Karpas-422 (cell line): ENCODE results near the gene ETV6. TPM values are rescaled to one million over a fixed set of nuclear protein-coding genes. Genes with fewer than 3 reads are reported as not detected.

Source experiments
- DNase-seq: peaks from one replicate; pipeline ENCODE4 v3.0.0-alpha.2; 2015
- H2AFZ ChIP-seq: fragments of 200-600 bp; sonication (generic); 2 replicates; pipeline ENCODE4 v1.6.1; 2014; ENCODE audit warnings: antibody characterized with exemption, low read length, mixed read lengths
- H3K27ac ChIP-seq: fragments of 200-600 bp; sonication (generic); 2 replicates; pipeline ENCODE4 v1.5.1; 2014; ENCODE audit warnings: mild to moderate bottlenecking, low read length, moderate library complexity
- H3K27me3 ChIP-seq: fragments of 200-600 bp; sonication (generic); 2 replicates; pipeline ENCODE4 v1.6.1; 2014; ENCODE audit warnings: low read length, mixed read lengths
- H3K36me3 ChIP-seq: fragments of 200-600 bp; sonication (generic); 2 replicates; pipeline ENCODE4 v1.6.1; 2014; ENCODE audit warnings: low read length, mixed read lengths; ENCODE audit not compliant: insufficient read depth
- H3K4me1 ChIP-seq: fragments of 200-600 bp; sonication (generic); 2 replicates; pipeline ENCODE4 v1.6.1; 2014; ENCODE audit warnings: mild to moderate bottlenecking, low read length, mixed read lengths
- H3K4me2 ChIP-seq: fragments of 200-600 bp; sonication (generic); 2 replicates; pipeline ENCODE4 v1.6.1; 2014; ENCODE audit warnings: low read length, low read depth, mild to moderate bottlenecking; ENCODE audit not compliant: poor library complexity, severe bottlenecking
- H3K4me3 ChIP-seq: fragments of 200-600 bp; sonication (generic); 2 replicates; pipeline ENCODE4 v1.5.1; 2014; ENCODE audit warnings: mild to moderate bottlenecking, antibody characterized with exemption, low read length, mixed read lengths
- H3K79me2 ChIP-seq: fragments of 200-600 bp; sonication (generic); 2 replicates; pipeline ENCODE4 v1.6.1; 2014; ENCODE audit warnings: mild to moderate bottlenecking, low read length, mixed read lengths
- H3K9ac ChIP-seq: fragments of 200-600 bp; sonication (generic); 2 replicates; pipeline ENCODE4 v1.6.0; 2014; ENCODE audit warnings: low read length
- H3K9me2 ChIP-seq: fragments of 200-600 bp; sonication (generic), shearing (Covaris generic); replicated peaks from 2 replicates; pipeline ENCODE4 v1.6.0; 2014; ENCODE audit warnings: mild to moderate bottlenecking, low read length, moderate library complexity; ENCODE audit not compliant: insufficient read depth
- H3K9me3 ChIP-seq: fragments of 300-700, 200-600 bp; sonication (generic); 2 replicates; pipeline ENCODE4 v1.6.1; 2014; ENCODE audit warnings: low read length, mixed read lengths
- H4K20me1 ChIP-seq: fragments of 200-600 bp; sonication (generic); 2 replicates; pipeline ENCODE4 v1.6.1; 2014; ENCODE audit warnings: mild to moderate bottlenecking, antibody characterized with exemption, low read length, low read depth; ENCODE audit not compliant: insufficient read depth
- total RNA-seq: library from RNA; depleted of rRNA; stranded (reverse); fragments of >200 nt; shearing (Covaris generic); gene quantifications from 2 replicates; pipeline ENCODE4 v1.2.3, GENCODE V29; 2014; ENCODE audit warnings: low replicate concordance

Gene ETV6
- total RNA-seq, 1 experiment from 2014 or later: 1.0 TPM

- Histone ChIP-seq H3K79me2 (no peaks in the 10 kb centered on the region), H2AFZ (no peak overlapping the region), H3K4me3 (no peak overlapping the region), H4K20me1 (no peaks in the 10 kb centered on the region), H3K27ac (no peak overlapping the region), H3K9me2 (no peaks in the 10 kb centered on the region), H3K4me1 (no peaks in the 10 kb centered on the region), H3K36me3 (no peaks in the 10 kb centered on the region), H3K4me2 (no peak overlapping the region), H3K9me3 (no peaks in the 10 kb centered on the region), H3K27me3 (no peaks in the 10 kb centered on the region), H3K9ac (no peak overlapping the region)
- DNase-seq: no peak
Observed at GRCh38 chr12:11765421-11765816, 115.9 kb downstream of the ETV6 start.

GRCh38 chr12:11765817-11766794 lies 116.6 kb downstream of the ETV6 start:
- Histone ChIP-seq H3K4me1 (no peaks in the 10 kb centered on the region), H3K9me3 (no peaks in the 10 kb centered on the region), H3K9ac (no peak overlapping the region), H3K4me2 (no peak overlapping the region), H3K9me2 (no peaks in the 10 kb centered on the region), H3K27me3 (no peaks in the 10 kb centered on the region), H2AFZ (no peak overlapping the region), H3K79me2 (no peaks in the 10 kb centered on the region), H3K4me3 (no peak overlapping the region), H3K36me3 (no peaks in the 10 kb centered on the region), H3K27ac (no peak overlapping the region), H4K20me1 (no peaks in the 10 kb centered on the region)
- DNase-seq: no peak

GRCh38 chr12:11767029-11767724 lies 117.7 kb downstream of the ETV6 start:
- no peaks in the 10 kb centered on the region for H3K9me3 ChIP-seq
- no peak overlapping the region for H3K4me2 ChIP-seq
- no peaks in the 10 kb centered on the region for H3K27me3 ChIP-seq
- H2AFZ ChIP-seq: no peak overlapping the region
- H3K9ac ChIP-seq: no peak overlapping the region
- H3K27ac ChIP-seq: no peak overlapping the region
- no peaks in the 10 kb centered on the region for H4K20me1 ChIP-seq
- H3K9me2 ChIP-seq: no peaks in the 10 kb centered on the region
- H3K4me1 ChIP-seq: no peaks in the 10 kb centered on the region
- no peaks in the 10 kb centered on the region for H3K79me2 ChIP-seq
- no peak for DNase-seq
- no peak overlapping the region for H3K4me3 ChIP-seq
- H3K36me3 ChIP-seq: no peaks in the 10 kb centered on the region

- Histone ChIP-seq H3K4me3 (no peak overlapping the region), H2AFZ (no peak overlapping the region), H3K4me1 (no peaks in the 10 kb centered on the region), H4K20me1 (no peaks in the 10 kb centered on the region), H3K27me3 (no peaks in the 10 kb centered on the region), H3K9me3 (no peaks in the 10 kb centered on the region), H3K4me2 (no peak overlapping the region), H3K79me2 (no peaks in the 10 kb centered on the region), H3K9ac (no peak overlapping the region), H3K9me2 (no peaks in the 10 kb centered on the region), H3K27ac (no peak overlapping the region), H3K36me3 (no peaks in the 10 kb centered on the region)
- DNase-seq: no peak
Observed at GRCh38 chr12:11767798-11768197, 118.3 kb downstream of the ETV6 start.

GRCh38 chr12:11768233-11768965 lies 118.9 kb downstream of the ETV6 start:
- no peaks in the 10 kb centered on the region for H3K27me3 ChIP-seq
- no peak overlapping the region for H3K4me2 ChIP-seq
- H3K79me2 ChIP-seq: no peaks in the 10 kb centered on the region
- no peak overlapping the region for H3K27ac ChIP-seq
- H2AFZ ChIP-seq: no peak overlapping the region
- no peaks in the 10 kb centered on the region for H3K9me2 ChIP-seq
- no peaks in the 10 kb centered on the region for H3K36me3 ChIP-seq
- no peak overlapping the region for H3K9ac ChIP-seq
- no peaks in the 10 kb centered on the region for H4K20me1 ChIP-seq
- no peak for DNase-seq
- no peaks in the 10 kb centered on the region for H3K4me1 ChIP-seq
- H3K9me3 ChIP-seq: no peaks in the 10 kb centered on the region
- no peak overlapping the region for H3K4me3 ChIP-seq

- no peak overlapping the region for H3K27ac ChIP-seq
- H3K4me2 ChIP-seq: no peak overlapping the region
- no peaks in the 10 kb centered on the region for H3K79me2 ChIP-seq
- H3K9me2 ChIP-seq: no peaks in the 10 kb centered on the region
- no peaks in the 10 kb centered on the region for H3K36me3 ChIP-seq
- no peaks in the 10 kb centered on the region for H4K20me1 ChIP-seq
- no peaks in the 10 kb centered on the region for H3K4me1 ChIP-seq
- H3K4me3 ChIP-seq: no peak overlapping the region
- no peaks in the 10 kb centered on the region for H3K27me3 ChIP-seq
- no peaks in the 10 kb centered on the region for H3K9me3 ChIP-seq
- H2AFZ ChIP-seq: no peak overlapping the region
- H3K9ac ChIP-seq: no peak overlapping the region
- no peak for DNase-seq
Observed at GRCh38 chr12:11769723-11770514, 120.4 kb downstream of the ETV6 start.

- Histone ChIP-seq H3K36me3 (no peaks in the 10 kb centered on the region), H3K27ac (no peak overlapping the region), H4K20me1 (no peaks in the 10 kb centered on the region), H3K9me3 (no peaks in the 10 kb centered on the region), H3K27me3 (no peaks in the 10 kb centered on the region), H3K9ac (no peak overlapping the region), H3K4me3 (no peak overlapping the region), H3K4me2 (no peak overlapping the region), H3K4me1 (no peaks in the 10 kb centered on the region), H2AFZ (no peak overlapping the region), H3K79me2 (no peaks in the 10 kb centered on the region), H3K9me2 (no peaks in the 10 kb centered on the region)
- no peak for DNase-seq
Observed at GRCh38 chr12:11771356-11771755, 121.9 kb downstream of the ETV6 start.
